Natural killer cell (primary cell): Measurements from ENCODE around the gene MRPS9. TPM values are rescaled to one million over a fixed set of nuclear protein-coding genes. Genes with fewer than 3 reads are reported as not detected.

Source experiments
- ATAC-seq, 3 donors: fragments of 150-1000 bp in 2 of 3; fragments of 200-7000 bp in 1 of 3; cut with Tn5 transposase; 1 replicate in 1 of 3; 2 replicates in 2 of 3; pipeline ENCODE4 v1.10.0; 2021; ENCODE audit warnings: mild to moderate bottlenecking in 2 of 3, moderate library complexity in 2 of 3
- DNase-seq, 2 donors: peaks; one replicate each; pipeline versions ENCODE4 v3.0.0 to v3.0.0-alpha.2; 2013 to 2021; ENCODE audit warnings: mixed read lengths in 1 of 2
- H3K27ac ChIP-seq: one replicate; pipeline ENCODE4 v1.5.1; 2013; ENCODE audit warnings: mild to moderate bottlenecking, low read length
- H3K27me3 ChIP-seq: one replicate; pipeline ENCODE4 v1.6.1; 2013; ENCODE audit warnings: low read length; ENCODE audit not compliant: control insufficient read depth, insufficient read depth
- H3K36me3 ChIP-seq: one replicate; pipeline ENCODE4 v1.6.1; 2013; ENCODE audit warnings: low read length; ENCODE audit not compliant: control insufficient read depth, insufficient read depth
- H3K4me1 ChIP-seq: one replicate; pipeline ENCODE4 v1.6.1; 2013; ENCODE audit warnings: low read length; ENCODE audit not compliant: control insufficient read depth, insufficient read depth
- H3K4me3 ChIP-seq: one replicate; pipeline ENCODE4 v1.5.1; 2013; ENCODE audit warnings: low read length
- H3K9me3 ChIP-seq: one replicate; pipeline ENCODE4 v1.6.1; 2013; ENCODE audit warnings: low read length; ENCODE audit not compliant: control insufficient read depth, insufficient read depth
- H3K27ac Mint-ChIP-seq, 2 donors: one replicate each; pipeline ENCODE4 v1.8.0; 2022; ENCODE audit warnings: mild to moderate bottlenecking in 2 of 2, mixed read lengths in 2 of 2, moderate library complexity in 1 of 2
- H3K27me3 Mint-ChIP-seq, 2 donors: one replicate each; pipeline ENCODE4 v1.8.0; 2022; ENCODE audit warnings: low read depth in 2 of 2, mixed read lengths in 2 of 2
- H3K36me3 Mint-ChIP-seq: one replicate; pipeline ENCODE4 v1.8.0; 2022; ENCODE audit warnings: mixed read lengths
- H3K4me1 Mint-ChIP-seq, 2 donors: one replicate each; pipeline ENCODE4 v1.8.0; 2022; ENCODE audit warnings: mixed read lengths in 2 of 2
- H3K4me3 Mint-ChIP-seq: one replicate; pipeline ENCODE4 v1.8.0; 2022; ENCODE audit warnings: mild to moderate bottlenecking, moderate library complexity, mixed read lengths
- H3K9me3 Mint-ChIP-seq, 2 donors: one replicate each; pipeline ENCODE4 v1.8.0; 2022; ENCODE audit warnings: mixed read lengths in 2 of 2
- WGBS: methylation state at CpG from one replicate; pipeline ENCODE4 v1.1.7; 2013; ENCODE audit warnings: missing lambda C conversion rate; ENCODE audit not compliant: insufficient coverage; 5-methylcytosine and 5-hydroxymethylcytosine counted together
- intact Hi-C: fragments of 100-400 bp; cut with micrococcal nuclease; formaldehyde crosslinking; loops from one replicate; pipeline ENCODE4 v1.14.2; 2022
- total RNA-seq, 4 donors: library from RNA; stranded (reverse); fragments of 120-200 nt in 1 of 4; gene quantifications; one replicate each; pipeline versions ENCODE4 v1.2.3 to v1.2.4, GENCODE V29; 2013 to 2022
- TF ChIP-seq, protein P1 (sequence below): fragments of 200-600 bp; IDR thresholded peaks from one replicate; pipeline ENCODE4 v1.8.0; 2022; ENCODE audit warnings: antibody characterized with exemption

The MRPS9 gene
- total RNA-seq, 3 donors from 2014 or later (not counting 1 experiment from before 2014, with no cell fraction given), result 17.5 to 25.0 (median 19.2) TPM

- no peak overlapping the region for H3K27ac Mint-ChIP-seq
- ATAC-seq (peak in 2 of 3 donors; percentile 44 to 67), DNase-seq (peak in 1 of 2 donors; percentile 41)
- no peaks in the 10 kb centered on the region for H3K36me3 Mint-ChIP-seq
- no peaks in the 10 kb centered on the region for H3K9me3 ChIP-seq
- peak overlapping the region; percentile 40 for H3K4me3 ChIP-seq
- peaks cover 25 to 33% of the 10 kb centered on the region in 2 donors for H3K27me3 Mint-ChIP-seq
- H3K4me1 Mint-ChIP-seq, result peaks cover 6 to 7% of the 10 kb centered on the region in 2 donors
- H3K9me3 Mint-ChIP-seq, result no peaks in the 10 kb centered on the region
- H3K27ac ChIP-seq, result no peak overlapping the region
- 4% methylated on average over 53 of the region's 53 CpGs for WGBS
- peaks cover 12% of the 10 kb centered on the region for H3K4me1 ChIP-seq
- no peaks in the 10 kb centered on the region for H3K36me3 ChIP-seq
- peaks cover 8% of the 10 kb centered on the region for H3K27me3 ChIP-seq
- intact Hi-C loops, result no loop called here
- TF ChIP-seq, protein P1, sequence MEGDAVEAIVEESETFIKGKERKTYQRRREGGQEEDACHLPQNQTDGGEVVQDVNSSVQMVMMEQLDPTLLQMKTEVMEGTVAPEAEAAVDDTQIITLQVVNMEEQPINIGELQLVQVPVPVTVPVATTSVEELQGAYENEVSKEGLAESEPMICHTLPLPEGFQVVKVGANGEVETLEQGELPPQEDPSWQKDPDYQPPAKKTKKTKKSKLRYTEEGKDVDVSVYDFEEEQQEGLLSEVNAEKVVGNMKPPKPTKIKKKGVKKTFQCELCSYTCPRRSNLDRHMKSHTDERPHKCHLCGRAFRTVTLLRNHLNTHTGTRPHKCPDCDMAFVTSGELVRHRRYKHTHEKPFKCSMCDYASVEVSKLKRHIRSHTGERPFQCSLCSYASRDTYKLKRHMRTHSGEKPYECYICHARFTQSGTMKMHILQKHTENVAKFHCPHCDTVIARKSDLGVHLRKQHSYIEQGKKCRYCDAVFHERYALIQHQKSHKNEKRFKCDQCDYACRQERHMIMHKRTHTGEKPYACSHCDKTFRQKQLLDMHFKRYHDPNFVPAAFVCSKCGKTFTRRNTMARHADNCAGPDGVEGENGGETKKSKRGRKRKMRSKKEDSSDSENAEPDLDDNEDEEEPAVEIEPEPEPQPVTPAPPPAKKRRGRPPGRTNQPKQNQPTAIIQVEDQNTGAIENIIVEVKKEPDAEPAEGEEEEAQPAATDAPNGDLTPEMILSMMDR, result no peak
- peak overlapping the region; percentile 57 for H3K4me3 Mint-ChIP-seq
Observed at GRCh38 chr2:105143467-105144151, 105.7 kb downstream of the MRPS9 start.

DNA sequence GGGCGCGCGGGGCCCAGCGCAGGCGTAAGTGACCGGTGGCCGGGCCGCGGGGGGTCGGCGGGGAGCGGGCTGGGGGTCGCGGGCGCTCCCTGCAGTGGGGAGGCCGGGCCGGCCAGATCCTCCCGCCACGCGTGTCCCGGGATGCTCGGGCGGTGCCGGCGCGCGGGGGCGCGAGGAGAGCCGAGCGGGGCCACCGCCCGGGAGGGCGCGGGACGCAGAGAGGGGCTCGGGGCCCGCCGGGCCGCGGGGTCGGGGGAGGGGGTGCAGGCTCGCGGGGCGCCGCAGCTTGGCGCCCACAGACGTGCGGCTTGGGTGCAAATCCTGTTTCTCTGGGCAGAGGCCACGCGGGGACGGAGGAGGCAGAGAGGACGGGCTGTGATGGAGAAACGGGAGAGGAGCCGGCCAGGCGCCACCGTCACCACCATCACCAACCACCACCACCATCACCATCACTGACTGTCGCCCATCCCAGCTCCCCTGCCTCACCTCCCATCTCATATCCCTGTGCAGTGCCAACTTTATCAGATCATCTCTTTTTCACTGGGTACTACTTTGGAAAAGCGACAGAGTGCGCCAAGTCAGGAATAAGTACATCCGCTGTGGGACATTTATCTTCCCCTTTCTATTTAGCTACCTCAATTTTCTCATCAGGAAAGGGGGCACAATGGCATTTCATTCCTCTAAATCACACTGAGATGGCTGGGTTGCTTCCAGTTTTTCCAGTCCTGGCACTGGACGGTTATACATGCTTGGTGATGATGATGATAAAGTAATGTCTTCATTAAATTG, 106.5 kb downstream of the MRPS9 start:
- H3K4me1 Mint-ChIP-seq, result peaks cover 6 to 7% of the 10 kb centered on the region in 2 donors
- peak overlapping the region; percentile 87 for H3K4me3 Mint-ChIP-seq

GRCh38 chr2:105144941-105145300, 107.1 kb downstream of the MRPS9 start:
- Mint-ChIP-seq H3K4me1 (peaks cover 6 to 7% of the 10 kb centered on the region in 2 donors), H3K27me3 (peaks cover 36% of the 10 kb centered on the region in 2 donors), H3K4me3 (peak overlapping the region; percentile 87), H3K27ac (peak overlapping the region in 1 of 2 donors; percentile 31), H3K9me3 (no peaks in the 10 kb centered on the region), H3K36me3 (no peaks in the 10 kb centered on the region)
- Histone ChIP-seq H3K4me1 (peaks cover 12% of the 10 kb centered on the region), H3K27ac (no peak overlapping the region), H3K27me3 (peaks cover 8% of the 10 kb centered on the region), H3K9me3 (no peaks in the 10 kb centered on the region), H3K36me3 (no peaks in the 10 kb centered on the region), H3K4me3 (no peak overlapping the region)
- WGBS, result 72% methylated on average over 2 of the region's 2 CpGs
- ATAC-seq (no peak), DNase-seq (no peak)
- TF ChIP-seq, protein P1, result no peak
- intact Hi-C loops, result no loop called here

More for the DNA sequence above, 106.5 kb downstream of the MRPS9 start:
- TF ChIP-seq, protein P1, result no peak
- Histone ChIP-seq H3K27ac (no peak overlapping the region), H3K27me3 (peaks cover 8% of the 10 kb centered on the region), H3K4me1 (peaks cover 12% of the 10 kb centered on the region), H3K4me3 (no peak overlapping the region), H3K9me3 (no peaks in the 10 kb centered on the region), H3K36me3 (no peaks in the 10 kb centered on the region)
- intact Hi-C loops, result no loop called here
- DNase-seq, result no peak
- H3K27ac Mint-ChIP-seq, result peak overlapping the region in 1 of 2 donors; percentile 31
- peak in 1 of 3 donors; percentile 18 for ATAC-seq
- peaks cover 32 to 37% of the 10 kb centered on the region in 2 donors for H3K27me3 Mint-ChIP-seq
- H3K9me3 Mint-ChIP-seq, result no peaks in the 10 kb centered on the region
- WGBS, result 6% methylated on average over 61 of the region's 62 CpGs
- no peaks in the 10 kb centered on the region for H3K36me3 Mint-ChIP-seq
